ENCODE data around the gene KCNK13.
"Not testable (repeated sequence)": the region's sequence is repeated elsewhere in the genome, so short reads cannot be mapped to it uniquely, and the experiment has no call there.

KCNK13 gene

DNA sequence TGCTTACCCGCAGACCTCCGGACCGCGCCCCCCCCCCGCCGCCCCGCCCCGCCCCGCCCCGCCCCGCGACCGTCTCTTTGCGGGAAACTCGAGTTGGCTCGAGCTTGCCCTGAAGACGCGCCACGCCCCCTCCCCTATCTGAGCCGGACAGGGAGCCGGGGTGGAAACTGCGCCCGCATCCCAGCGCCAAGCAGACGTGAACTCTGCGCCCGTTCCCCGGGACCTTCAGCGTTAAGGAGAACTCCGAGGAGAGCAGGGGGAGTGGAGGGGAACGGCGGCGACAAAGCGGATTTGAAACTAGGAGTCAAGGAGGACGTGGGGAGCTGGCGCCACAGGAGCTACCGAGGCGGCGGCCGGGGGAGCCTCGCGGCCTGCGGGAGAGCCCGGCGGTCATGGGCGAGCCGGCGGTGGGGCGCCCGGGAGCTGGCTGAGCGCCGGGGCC lies at the start of gene KCNK13:
KCNK13 (plus strand) TSS at position 310 of the 442 bp plus-strand sequence. CDS start 212 bp downstream, outside the sequence.
- DNase-seq, result no peak

DNA sequence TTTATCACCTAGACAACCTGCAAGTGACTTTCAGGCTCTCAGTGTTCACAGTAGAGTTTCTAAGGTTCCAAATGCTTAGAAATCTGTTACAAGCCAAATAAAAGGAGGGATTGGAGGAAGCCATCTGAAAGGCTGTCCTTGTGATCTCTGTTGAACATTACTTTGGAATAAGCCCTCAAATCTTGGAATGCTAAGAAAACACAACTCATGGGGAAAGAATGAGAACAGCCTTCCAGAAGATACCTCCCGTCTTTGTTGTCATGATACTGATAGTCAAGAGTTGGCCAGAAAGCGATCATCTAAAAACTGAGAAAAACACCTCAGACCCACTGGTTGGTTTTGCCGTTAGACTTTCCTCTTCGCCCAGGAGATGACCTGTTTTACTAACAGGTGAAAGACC lies 44.4 kb upstream of the KCNK13 start:
- DNase-seq, result no peak

DNA sequence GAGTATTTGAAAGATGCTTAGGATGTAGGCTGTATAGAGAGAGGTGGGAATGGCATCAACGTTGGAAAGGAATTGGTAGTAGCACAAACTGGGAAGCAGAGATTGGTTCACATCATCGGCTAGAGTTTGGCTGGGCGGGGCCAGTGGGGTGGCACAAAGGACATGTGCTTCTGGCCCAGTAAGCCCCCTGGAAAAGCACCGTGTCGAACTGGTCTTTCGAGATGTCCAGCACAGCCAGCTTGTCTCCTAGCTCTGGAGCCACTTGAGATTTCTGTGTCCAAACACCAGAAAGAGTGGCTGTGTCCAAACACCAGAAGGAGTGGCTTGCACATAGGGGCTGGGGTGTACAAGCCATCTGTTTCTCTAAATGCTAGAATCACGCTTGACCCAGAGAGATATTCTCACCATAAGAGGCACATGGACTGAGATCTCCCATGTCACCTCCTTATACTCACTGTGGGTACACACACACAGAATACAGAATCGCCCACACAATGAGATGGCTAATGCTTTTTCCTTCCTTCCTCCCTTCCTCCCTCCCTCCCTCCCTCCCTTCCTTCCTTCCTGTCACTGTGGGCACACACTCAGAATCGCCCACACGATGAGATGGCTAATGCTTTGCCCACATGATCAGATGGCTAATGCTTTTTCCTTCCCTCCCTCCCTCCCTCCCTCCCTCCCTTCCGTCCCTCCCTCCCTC lies 41.8 kb upstream of the KCNK13 start:
- no peak for DNase-seq

DNA sequence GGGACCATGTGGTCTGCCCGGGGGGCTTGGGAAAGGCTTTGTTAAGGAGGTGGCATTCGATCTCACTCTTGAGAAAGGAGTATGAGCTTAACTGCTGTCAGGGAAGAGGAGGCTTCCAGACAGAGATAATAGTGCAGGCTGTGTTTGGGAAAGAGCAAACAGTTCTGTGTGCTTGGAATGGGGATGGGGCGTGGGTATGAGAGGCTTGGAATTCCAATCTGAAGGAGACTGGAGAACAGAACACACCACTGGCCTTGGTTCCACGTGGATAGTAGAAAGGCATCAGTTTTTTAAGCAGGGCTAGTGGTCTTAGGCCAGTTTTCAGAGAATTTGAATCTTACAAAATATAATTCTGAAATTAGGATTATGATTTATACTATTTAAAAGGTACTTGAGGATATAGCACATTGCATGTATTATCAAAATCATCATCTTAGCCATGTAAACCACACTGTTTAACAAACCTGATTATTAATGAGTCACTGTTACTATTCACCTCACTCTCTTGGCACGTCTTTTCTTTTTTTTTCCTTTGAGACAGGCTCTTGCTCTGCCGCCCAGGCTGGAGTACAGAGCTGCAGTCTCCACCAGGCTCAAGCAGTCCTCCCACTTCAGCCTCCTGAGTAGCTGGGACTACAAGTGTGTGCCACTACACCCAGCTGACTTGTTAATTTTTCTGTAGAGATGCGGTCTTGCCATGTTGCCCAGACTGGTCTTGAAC lies 38.5 kb upstream of the KCNK13 start:
- no peak for DNase-seq

DNA sequence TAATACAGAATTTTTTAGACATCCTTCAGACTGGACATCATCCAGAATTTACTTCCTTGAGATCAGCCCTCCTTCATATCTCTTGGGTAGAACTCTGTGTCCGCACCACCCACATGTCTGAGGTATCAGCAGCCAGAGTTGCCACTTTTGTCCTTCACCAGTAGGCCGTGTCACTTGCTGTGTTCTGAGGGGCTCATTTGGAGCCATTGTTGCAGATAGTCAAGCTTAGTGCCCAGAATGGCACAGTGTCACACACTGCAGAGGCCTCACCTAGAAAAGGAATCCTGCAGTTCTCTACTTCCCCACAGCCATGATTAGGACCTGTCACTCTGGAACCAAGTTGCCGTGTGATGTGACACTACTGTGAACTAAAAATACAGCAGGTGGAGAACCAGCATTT lies 36.9 kb upstream of the KCNK13 start:
- no peak for DNase-seq

DNA sequence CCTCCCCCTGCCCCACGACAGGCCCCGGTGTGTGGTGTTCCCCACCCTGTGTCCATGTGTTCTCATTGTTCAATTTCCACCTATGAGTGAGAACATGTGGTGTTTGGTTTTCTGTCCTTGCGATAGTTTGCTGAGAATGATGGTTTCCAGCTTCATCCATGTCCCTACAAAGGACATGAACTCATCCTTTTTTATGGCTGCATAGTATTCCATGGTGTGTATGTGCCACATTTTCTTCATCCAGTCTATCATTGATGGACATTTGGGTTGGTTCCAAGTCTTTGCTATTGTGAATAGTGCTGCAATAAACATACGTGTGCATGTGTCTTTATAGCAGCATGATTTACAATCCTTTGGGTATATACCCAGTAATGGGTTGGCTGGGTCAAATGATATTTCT lies 35.2 kb upstream of the KCNK13 start:
- not testable (repeated sequence) for DNase-seq

DNA sequence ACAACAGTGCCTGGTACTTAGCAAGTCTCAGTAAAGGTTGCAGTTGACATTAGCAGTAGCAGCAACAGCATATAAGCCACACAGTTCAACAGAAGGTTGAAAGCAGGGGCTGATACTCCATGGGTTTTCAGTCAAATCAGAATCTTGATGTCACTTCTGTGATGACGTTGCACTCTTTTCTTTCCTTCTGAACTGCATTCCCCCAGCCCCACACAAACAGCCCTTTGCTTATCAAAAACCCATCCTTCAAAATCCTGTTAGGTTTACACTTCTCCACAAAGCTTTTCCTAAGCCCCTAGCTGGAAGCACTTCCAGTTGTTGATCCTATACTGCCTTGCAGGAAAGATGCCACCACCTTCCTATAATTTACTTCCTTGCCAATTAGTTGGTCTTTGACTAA lies 34.0 kb upstream of the KCNK13 start:
- DNase-seq, result no peak

DNA sequence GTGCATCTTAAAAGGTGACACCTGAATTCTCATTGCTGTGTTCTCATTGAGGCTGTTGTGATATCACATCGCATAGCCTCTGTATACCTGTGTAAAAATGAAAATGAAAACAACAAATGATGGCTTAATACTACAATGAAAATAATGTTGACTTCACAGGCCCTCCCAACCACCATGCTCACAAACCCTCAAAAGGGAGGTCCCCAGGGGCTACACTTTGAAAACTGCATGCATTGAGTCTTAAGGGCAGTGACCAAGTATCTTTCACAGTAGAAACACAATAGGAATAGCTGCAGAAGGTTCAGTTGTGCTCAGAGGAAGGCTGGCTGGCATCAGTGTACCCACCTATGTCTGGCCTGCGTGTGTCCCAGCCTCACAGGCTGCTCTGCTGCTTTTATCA lies 27.6 kb upstream of the KCNK13 start:
- DNase-seq, result no peak

DNA sequence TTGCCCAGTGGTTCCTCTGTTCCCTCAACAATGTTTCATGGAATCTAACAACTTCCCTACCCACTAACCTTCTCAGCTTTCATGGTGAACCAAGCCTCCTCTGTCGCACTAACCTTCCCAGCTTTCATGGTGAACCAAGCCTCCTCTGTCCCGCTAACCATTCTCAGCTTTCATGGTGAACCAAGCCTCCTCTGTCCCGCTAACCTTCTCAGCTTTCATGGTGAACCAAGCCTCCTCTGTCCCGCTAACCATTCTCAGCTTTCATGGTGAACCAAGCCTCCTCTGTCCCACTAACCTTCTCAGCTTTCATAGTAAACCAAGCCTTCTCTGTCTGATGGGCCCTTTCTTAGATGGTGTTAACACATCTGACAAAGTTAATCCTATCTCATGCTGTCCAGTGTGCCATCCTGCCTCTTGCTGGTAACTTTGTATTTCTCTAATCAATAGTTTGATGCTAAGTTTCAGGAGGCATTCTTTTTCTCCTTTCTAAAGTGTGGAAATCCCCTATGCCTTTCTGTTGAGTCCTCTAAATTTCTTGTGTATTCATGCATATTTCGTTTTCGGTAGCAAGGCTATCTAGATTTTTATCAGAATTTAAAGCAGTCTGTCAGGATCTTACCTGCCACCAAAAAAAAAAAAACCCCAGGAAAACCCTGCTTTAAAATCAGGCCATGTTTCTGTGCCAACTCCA lies 26.8 kb upstream of the KCNK13 start:
- DNase-seq, result no peak

DNA sequence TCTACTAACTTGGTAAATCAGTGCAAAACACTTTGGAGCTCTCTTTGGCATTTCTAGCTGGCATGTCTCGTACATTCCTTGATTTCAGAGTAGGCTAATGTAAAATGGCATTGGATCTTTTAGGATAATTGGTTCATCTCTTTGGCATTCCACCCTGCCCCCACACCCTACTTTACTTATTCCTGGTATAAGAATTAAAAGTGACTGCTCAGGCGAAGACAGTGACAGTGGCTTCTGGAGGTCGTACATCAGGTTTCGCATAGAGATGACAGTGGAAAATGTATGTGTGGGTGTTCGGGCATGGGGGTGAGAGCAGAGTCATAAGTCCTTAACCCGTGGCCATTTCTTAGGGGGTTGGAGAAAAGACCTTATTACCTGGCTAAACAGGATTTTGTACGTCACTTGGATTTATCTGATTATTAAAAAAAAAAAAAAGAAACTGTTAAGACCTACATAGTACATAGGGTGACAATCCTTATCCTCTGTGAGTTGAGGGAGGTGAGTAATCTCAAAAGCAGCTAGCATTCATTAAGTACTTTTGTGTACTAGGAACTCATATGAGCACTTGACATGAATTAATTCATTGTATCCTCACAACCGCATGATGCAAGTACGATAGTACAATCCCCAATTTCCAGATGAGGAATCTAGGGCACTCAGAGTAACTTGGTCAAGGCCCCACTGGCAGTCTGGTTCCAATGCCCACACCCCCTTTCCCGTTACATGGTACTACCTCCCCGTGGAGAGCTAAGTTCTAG lies 22.4 kb upstream of the KCNK13 start:
- DNase-seq, result no peak

DNA sequence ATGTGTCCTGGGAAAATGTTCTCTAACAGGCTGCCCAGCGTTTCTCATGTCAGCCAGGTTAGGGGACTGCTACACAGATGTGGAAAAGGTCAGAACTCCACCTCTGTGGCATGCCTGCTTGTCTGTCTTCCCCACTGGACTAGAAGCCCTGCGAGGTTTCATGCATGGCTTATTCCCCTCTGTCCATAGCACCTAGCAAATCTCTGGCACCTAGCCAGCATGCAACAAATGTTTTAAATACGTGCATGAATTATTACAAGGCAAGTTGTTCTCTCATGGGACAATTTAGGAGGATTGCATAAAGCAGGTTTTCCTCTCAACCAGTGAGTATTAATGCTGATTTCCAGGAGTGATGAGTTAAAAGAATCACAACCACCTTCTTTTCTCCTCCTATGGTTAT lies 21.4 kb upstream of the KCNK13 start:
- DNase-seq, result no peak

DNA sequence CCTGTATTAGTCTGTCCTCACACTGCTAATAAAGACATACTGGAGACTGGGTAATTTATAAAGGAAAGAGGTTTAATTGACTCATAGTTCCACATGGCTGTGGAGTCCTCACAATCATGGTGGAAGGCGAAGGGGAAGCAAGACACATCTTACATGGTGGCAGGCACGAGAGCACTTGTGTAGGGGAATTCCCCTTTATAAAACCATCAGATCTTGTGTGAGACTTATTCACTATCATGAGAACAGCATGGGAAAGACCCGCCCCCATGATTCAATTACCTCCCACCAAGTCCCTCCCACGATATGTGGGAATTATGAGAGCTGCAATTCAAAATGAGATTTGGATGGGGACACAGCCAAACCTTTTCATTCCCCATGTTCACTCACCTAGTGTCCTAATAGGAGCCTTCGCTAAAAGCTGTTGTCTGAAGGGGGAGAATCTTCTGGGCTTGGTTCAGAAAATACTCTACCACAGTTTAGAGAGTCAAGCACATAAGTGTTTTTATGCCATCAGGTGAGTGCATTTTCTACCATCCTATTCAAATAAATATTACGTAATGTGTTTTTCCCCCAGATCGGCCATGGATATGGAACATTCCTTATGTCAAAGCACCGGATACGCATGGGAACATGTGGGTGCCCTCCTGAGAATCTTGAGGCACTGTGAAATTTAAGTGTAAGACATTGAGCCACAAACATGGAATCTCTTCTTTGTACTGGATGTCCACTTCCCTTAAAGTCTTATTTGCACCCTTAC lies 19.1 kb upstream of the KCNK13 start:
- DNase-seq, result no peak

DNA sequence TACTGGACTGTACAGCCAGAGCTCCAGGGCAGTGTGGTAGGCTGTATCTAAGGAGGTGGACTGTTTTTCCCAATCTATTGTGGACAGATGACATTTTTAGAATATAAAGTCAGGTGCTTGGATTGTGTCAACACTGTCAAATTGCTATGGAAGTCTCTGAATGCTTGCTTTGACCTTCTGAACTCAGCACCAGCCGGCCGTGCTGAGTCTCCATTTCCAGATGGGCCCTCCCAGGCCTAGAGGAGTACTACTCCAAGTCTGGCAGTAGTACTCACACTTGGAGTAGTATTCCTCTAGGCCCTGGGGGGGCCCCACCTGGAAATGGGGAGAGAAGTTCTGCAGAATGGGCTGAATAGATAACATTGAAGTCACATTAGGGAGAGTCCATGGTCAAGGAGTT lies 16.2 kb upstream of the KCNK13 start:
- DNase-seq, result no peak

DNA sequence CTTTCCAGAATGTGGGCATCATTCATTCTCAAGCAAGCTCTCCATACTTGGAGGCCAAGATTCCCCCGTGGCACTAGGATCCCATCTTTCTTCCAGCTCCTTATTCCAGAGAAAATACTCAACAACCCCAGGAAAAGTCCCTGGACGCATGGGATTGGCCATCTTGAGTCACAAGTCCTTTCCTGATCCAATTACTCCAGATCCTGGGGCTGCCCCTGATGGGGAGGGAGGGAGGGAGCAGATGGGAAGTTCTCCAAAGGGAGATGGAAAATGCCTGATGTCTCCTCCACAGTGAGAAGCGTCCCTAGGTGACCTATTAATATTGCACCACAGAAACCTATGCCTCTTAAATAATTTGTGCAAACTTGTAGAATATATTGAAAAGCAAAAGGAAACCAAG lies 12.4 kb upstream of the KCNK13 start:
- no peak for DNase-seq

DNA sequence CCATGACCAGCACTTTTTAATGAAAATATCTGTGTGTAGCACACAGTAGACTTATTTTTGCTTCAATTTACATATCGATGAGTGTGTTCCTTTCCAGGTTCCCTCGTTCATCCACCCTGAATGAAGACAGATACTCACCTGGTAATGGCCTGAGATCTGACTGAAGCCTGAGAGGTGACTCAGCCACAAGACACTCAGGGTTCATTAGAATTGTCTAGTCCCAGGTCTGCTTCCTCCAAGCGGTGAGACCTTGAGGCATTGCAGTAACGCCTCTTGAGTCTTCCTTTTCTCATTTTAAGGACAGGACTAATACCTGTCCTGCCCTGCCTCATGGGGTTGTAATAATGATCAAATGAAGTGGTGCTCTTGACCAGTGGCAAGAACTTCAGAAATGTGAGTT lies 11.5 kb upstream of the KCNK13 start:
- DNase-seq, result no peak

DNA sequence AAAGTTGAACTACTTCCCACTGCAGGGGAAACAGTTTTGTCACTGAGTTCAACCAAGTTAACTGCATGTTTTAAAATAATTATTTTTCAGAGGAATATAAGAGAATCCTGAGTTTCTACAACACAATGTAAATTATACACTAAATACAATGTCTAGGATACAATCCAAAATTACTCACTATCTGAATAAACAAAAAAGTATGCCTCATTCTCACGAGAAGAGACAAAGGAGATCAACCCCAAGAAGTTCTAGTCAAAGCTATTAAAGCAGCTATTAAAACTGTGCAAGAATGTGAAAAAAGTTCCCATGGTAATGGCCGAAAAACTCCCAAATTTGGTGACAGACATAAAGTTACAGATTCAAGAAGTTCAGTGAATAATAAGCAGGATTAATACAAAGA lies 8.8 kb upstream of the KCNK13 start:
- no peak for DNase-seq

DNA sequence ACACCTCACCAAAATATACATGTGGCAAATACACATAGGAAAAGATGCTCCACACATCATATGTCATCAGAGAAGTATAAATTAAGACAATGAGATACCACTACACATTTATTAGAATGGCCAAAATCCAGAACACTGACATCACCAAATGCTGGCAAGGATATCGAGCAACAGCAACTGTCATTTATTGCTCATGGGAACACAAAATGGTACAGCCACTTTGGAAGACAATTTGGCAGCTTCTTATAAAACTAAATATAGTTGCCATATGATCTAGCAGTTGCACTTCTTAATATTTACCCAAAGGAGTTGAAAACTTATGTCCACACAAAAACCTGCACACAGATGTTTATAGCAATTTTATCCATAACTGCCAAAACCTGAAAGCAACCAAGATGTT lies 7.0 kb upstream of the KCNK13 start:
- no peak for DNase-seq

DNA sequence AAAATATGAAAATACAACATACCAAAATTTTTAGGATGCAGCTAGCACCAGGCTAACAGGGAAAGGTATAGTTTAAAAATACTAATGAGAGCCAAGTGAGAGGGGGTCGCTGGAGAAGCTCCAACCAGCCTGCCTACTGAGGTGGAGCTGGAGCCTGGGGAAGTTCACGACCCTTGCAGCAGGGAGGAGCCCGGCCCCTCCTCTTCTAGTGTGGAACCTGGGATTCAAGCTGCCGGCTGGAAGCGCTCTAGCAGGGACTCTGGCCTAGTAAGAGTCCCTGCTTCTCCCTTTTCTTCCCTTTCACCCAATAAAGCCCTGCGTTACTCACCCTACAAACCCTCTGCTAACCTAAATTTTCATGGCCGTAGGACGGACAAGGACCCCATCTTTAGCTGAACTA lies 5.0 kb upstream of the KCNK13 start:
- DNase-seq, result no peak

DNA sequence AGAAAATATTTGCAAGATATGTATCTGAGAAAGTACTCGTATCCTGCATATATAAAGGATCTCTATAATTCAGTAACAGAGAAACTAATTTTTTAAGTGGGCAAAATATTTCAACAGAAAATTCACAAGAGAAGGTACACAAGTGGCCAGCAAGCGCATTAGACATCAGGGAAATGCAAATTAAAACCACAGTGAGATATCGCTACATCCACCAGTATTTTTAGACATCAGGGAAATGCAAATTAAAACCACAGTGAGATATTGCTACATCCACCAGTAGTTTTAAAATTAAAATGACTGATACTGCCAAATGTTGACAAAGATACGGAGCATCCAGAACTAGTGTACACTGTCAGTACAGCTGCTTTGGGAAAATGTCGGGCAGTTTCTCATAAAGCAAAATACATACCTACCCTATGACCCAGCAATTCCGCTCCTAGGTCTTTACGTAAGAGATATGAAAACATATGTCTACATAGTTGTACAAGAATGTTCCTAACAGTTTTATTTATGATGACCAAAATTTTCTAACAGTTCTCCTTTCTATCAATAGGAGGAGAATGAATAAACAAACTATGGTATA lies 2.8 kb upstream of the KCNK13 start:
- no peak for DNase-seq

DNA sequence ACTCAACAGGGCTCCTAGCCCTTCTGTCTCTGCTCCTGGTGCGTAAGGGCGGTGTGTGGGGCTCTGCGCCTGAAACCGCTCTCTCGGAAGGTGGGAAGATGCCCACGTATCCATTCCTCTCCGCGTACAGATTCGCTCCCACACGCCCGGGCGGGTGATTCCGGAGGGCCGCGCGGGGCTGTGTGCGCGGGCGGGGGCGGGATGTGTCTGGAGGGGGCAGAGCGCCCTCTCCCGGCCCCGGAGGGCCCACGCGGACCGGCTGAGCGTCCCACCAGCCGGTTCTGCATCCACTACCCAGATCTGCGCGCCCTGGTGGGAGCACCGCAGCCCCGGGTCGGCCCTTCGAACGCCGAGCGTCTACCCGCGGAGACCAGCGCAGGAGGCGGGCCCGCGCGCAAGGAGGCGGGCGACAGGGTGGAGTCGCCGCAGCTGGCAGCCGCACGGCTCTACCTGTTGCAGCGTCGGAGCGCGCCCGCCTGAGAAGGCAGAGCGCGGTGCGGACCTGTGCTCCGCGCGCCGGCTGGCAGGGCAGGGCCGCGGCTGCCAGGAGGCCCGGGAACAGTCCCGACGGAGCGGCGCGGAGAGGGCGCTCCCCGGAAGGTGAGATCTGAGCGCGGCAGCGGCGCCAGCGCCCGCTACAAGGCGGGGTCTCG lies 1.4 kb upstream of the KCNK13 start:
- DNase-seq, result no peak

DNA sequence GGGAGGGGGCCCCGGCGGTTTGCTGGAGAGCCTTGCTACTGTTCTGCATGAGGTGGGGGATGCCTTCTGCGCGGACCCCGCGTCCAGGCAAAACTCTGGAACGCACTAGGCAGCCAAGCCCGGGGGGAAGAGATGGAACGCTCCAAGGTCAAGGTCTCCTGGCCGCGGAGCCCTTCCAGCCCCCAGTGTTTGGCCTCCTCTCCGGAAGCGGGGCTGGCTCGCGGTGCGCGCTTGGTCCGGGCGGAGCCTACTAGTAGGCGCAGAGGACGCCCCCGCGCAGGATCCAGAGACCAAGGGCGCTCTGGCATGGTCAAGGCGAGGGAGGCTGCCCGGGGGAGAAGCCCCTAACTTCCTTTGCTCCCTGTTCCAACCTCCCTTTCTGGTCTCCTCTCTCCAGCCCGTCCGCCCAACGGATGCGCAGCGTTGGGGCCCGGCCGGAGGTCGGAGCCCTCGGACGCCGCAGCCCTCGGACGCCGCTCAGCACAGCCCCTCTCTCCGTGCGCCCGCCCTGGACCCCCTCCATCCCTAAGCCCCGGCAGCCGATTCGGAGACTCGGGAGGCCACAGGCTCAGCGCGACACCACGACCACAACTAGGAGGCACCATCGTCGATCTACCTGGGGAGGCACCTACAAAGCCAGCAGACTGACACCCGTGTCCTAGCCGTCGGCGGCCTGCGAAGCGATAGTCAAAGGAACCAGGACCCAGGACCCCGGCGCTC lies 669 bp upstream of the KCNK13 start:
- DNase-seq, result no peak

All from activated CD4-positive, alpha-beta T cell treated with anti-CD3 and anti-CD28 coated beads for 1 hour (primary cell).